ENCODE measurements around the gene TRMT10B. TPM values are rescaled to one million over a fixed set of nuclear protein-coding genes. Genes with fewer than 3 reads are reported as not detected.

Gene TRMT10B
- total and polyA plus RNA-seq, 4 experiments from 2014 or later, result 11.2 to 27.4 (median 18.7) TPM

Other genes starting within 250 kb of the TRMT10B start
- 1 to 10 TPM; 5.5 to 6.1 TPM for gene FBXO10, start 177.4 kb upstream of the TRMT10B start, total RNA-seq
- 1 to 10 TPM; 3.2 to 4.9 TPM for gene FBXO10, start 177.4 kb upstream of the TRMT10B start, polyA plus RNA-seq
- 10 to 100 TPM; 48.2 to 51.1 TPM for gene TOMM5, start 161.2 kb upstream of the TRMT10B start, total RNA-seq
- 100 to 1,000 TPM; 201 to 226 TPM for gene TOMM5, start 161.2 kb upstream of the TRMT10B start, polyA plus RNA-seq
- gene FRMPD1, start 102.9 kb upstream of the TRMT10B start, total RNA-seq, result not detected
- gene FRMPD1, start 102.9 kb upstream of the TRMT10B start, polyA plus RNA-seq, result not detected
- 10 to 100 TPM; 63.5 to 68.6 TPM for gene EXOSC3, start 31.3 kb downstream of the TRMT10B start, total RNA-seq
- 10 to 100 TPM; 25.1 to 38.7 TPM for gene EXOSC3, start 31.3 kb downstream of the TRMT10B start, polyA plus RNA-seq
- gene DCAF10, start 47.0 kb downstream of the TRMT10B start, total RNA-seq, result 10 to 100 TPM; 20.3 to 21.7 TPM
- 10 to 100 TPM; 36.7 to 37.1 TPM for gene DCAF10, start 47.0 kb downstream of the TRMT10B start, polyA plus RNA-seq
- 10 to 100 TPM; 40.2 to 43.3 TPM for gene SLC25A51, start 150.3 kb downstream of the TRMT10B start, total RNA-seq
- gene SLC25A51, start 150.3 kb downstream of the TRMT10B start, polyA plus RNA-seq, result 10 to 100 TPM in 1 of 2 donors, 1 to 10 TPM in 1; 8.0 to 13.9 TPM

Data from CD4-positive, alpha-beta memory T cell (primary cell).